ENCODE measurements around the gene SERP2. TPM values are rescaled to one million over a fixed set of nuclear protein-coding genes. Genes with fewer than 3 reads are reported as not detected.

Gene SERP2
- total RNA-seq, 1 experiment from 2014 or later = not detected

GRCh38 chr13:44393391-44393790 lies 19.8 kb downstream of the SERP2 start:
- Histone ChIP-seq H3K9me3 (no peaks in the 10 kb centered on the region), H3K36me3 (ENCODE audit: control insufficient read depth, insufficient read depth, low read length) (no peaks in the 10 kb centered on the region), H3K4me3 (ENCODE audit: low read depth, low read length) (no peak overlapping the region), H3K27me3 (replicated peaks; ENCODE audit: control insufficient read depth, insufficient read depth, low read length) (no peaks in the 10 kb centered on the region), H3K4me1 (peaks cover 40% of the 10 kb centered on the region)
- H3K36me3 Mint-ChIP-seq (ENCODE audit: insufficient read depth, unreplicated experiment) = no peaks in the 10 kb centered on the region
- intact Hi-C loops (cut with micrococcal nuclease; ENCODE audit: unreplicated experiment) = no loop called here
- no TSS peak for BruUV-seq (replicated peaks)
- no peak overlapping the region for H3K4me3 Mint-ChIP-seq (ENCODE audit: unreplicated experiment)
- TF ChIP-seq CTCF (IDR thresholded peaks at IDR 0.05; ENCODE audit: insufficient read depth in 1 of 2, low read depth in 1 of 2, low read length in 1 of 2, severe bottlenecking in 1 of 2, unreplicated experiment in 1 of 2) = no peak
- no peak overlapping the region for H3K27ac Mint-ChIP-seq (ENCODE audit: unreplicated experiment)
- H3K9me3 Mint-ChIP-seq (ENCODE audit: unreplicated experiment) = no peaks in the 10 kb centered on the region
- H3K4me1 Mint-ChIP-seq (ENCODE audit: low read depth, unreplicated experiment) = peaks cover 34% of the 10 kb centered on the region
- ChIA-PET CTCF (no interaction called here), POLR2A (no interaction called here)
- no peak for DNase-seq
- H3K27me3 Mint-ChIP-seq (ENCODE audit: insufficient read depth, unreplicated experiment) = no peaks in the 10 kb centered on the region

- peaks cover 27% of the 10 kb centered on the region for H3K4me1 ChIP-seq
- Mint-ChIP-seq H3K27ac (ENCODE audit: unreplicated experiment) (no peak overlapping the region), H3K9me3 (ENCODE audit: unreplicated experiment) (no peaks in the 10 kb centered on the region), H3K4me3 (ENCODE audit: unreplicated experiment) (no peak overlapping the region), H3K4me1 (ENCODE audit: low read depth, unreplicated experiment) (peaks cover 22% of the 10 kb centered on the region), H3K27me3 (ENCODE audit: insufficient read depth, unreplicated experiment) (no peaks in the 10 kb centered on the region), H3K36me3 (ENCODE audit: insufficient read depth, unreplicated experiment) (no peaks in the 10 kb centered on the region)
- POLR2A ChIA-PET = interaction anchor here (0.6 kb wide), 1 partner anchor 998 kb away, joined by 3 read pairs; no protein-coding TSS in a partner anchor
- H3K9me3 ChIP-seq = no peaks in the 10 kb centered on the region
- no peak for TF ChIP-seq CTCF (IDR thresholded peaks at IDR 0.05; ENCODE audit: insufficient read depth in 1 of 2, low read depth in 1 of 2, low read length in 1 of 2, severe bottlenecking in 1 of 2, unreplicated experiment in 1 of 2)
- BruUV-seq (replicated peaks) = no TSS peak
- intact Hi-C loops (cut with micrococcal nuclease; ENCODE audit: unreplicated experiment) = no loop called here
- DNase-seq = no peak
- no peak overlapping the region for H3K4me3 ChIP-seq (ENCODE audit: low read depth, low read length)
- no peaks in the 10 kb centered on the region for H3K36me3 ChIP-seq (ENCODE audit: control insufficient read depth, insufficient read depth, low read length)
- CTCF ChIA-PET = no interaction called here
- H3K27me3 ChIP-seq (replicated peaks; ENCODE audit: control insufficient read depth, insufficient read depth, low read length) = no peaks in the 10 kb centered on the region
Observed at GRCh38 chr13:44394658-44395057, 21.0 kb downstream of the SERP2 start.

DNA sequence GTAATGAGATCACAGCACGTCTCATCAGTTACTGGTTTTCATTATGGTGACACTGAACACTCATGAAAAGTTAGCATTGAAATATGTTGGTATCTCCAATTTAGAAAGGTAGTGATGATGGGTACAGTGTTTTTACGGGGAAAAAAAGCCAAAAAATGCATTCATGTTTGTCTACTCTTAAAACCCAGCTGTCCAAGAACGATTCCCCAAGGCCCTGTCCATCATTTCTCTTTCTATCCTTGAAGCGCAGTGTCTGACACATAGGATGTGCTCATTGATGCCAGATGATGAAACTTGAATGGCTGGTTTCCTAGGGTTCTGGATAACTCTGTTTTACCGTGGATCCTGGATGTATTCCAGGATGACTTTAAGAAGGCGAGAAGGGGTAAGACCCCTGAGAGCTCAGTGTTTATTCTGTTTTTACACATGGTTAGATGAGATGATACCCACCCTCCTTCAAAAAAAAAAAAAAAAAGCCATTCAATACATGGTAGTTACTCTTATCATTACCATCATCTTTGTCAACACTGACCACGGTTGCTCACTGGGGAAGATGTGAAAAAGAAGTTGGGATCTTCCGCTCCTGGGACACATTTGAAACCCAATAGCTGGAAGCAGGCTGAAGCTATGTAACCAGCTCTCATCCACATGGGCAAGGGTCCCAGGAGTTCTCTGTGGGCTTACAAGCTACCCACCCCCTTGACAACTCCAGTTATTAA lies 22.5 kb downstream of the SERP2 start:
- intact Hi-C loops (cut with micrococcal nuclease; ENCODE audit: unreplicated experiment) = no loop called here
- no peaks in the 10 kb centered on the region for H3K36me3 ChIP-seq (ENCODE audit: control insufficient read depth, insufficient read depth, low read length)
- ChIA-PET CTCF (no interaction called here), POLR2A (interaction anchor here (0.6 kb wide), 3 partner anchors 7 to 41 kb away, joined by 3 to 5 read pairs (median 3); no protein-coding TSS in a partner anchor)
- no peak for TF ChIP-seq CTCF (IDR thresholded peaks at IDR 0.05; ENCODE audit: insufficient read depth in 1 of 2, low read depth in 1 of 2, low read length in 1 of 2, severe bottlenecking in 1 of 2, unreplicated experiment in 1 of 2)
- H3K27me3 Mint-ChIP-seq (ENCODE audit: insufficient read depth, unreplicated experiment) = no peaks in the 10 kb centered on the region
- peaks cover 25% of the 10 kb centered on the region for H3K4me1 ChIP-seq
- H3K27ac Mint-ChIP-seq (ENCODE audit: unreplicated experiment) = no peak overlapping the region
- H3K4me3 ChIP-seq (ENCODE audit: low read depth, low read length) = no peak overlapping the region
- H3K4me1 Mint-ChIP-seq (ENCODE audit: low read depth, unreplicated experiment) = peaks cover 18% of the 10 kb centered on the region
- no TSS peak for BruUV-seq (replicated peaks)
- DNase-seq = no peak
- no peak overlapping the region for H3K4me3 Mint-ChIP-seq (ENCODE audit: unreplicated experiment)
- no peaks in the 10 kb centered on the region for H3K9me3 ChIP-seq
- H3K36me3 Mint-ChIP-seq (ENCODE audit: insufficient read depth, unreplicated experiment) = no peaks in the 10 kb centered on the region
- H3K27me3 ChIP-seq (replicated peaks; ENCODE audit: control insufficient read depth, insufficient read depth, low read length) = no peaks in the 10 kb centered on the region
- no peaks in the 10 kb centered on the region for H3K9me3 Mint-ChIP-seq (ENCODE audit: unreplicated experiment)

All from Caco-2 (cell line).